Anterior cingulate cortex (tissue), 58 donors: ENCODE data around the gene MATCAP1.

ENCODE experiments used
- DNase-seq, 58 donors: peaks; one replicate each; lab custom pipeline; 2025; lab: John Stamatoyannopoulos, UW

The MATCAP1 gene

GRCh38 chr16:67208154-67208896, 24.6 kb upstream of the MATCAP1 start:
- DNase-seq = no peak

- DNase-seq = no peak
Measured at GRCh38 chr16:67207249-67208091, 23.7 kb upstream of the MATCAP1 start.

- DNase-seq = no peak
Measured at GRCh38 chr16:67206838-67207248, 23.1 kb upstream of the MATCAP1 start.

- no peak for DNase-seq
Measured at GRCh38 chr16:67206129-67206837, 22.5 kb upstream of the MATCAP1 start.

- DNase-seq = no peak
Measured at GRCh38 chr16:67204076-67204475, 20.3 kb upstream of the MATCAP1 start.

- no peak for DNase-seq
Measured at GRCh38 chr16:67202956-67203493, 19.3 kb upstream of the MATCAP1 start.

- no peak for DNase-seq
Measured at GRCh38 chr16:67202426-67202825, 18.7 kb upstream of the MATCAP1 start.

GRCh38 chr16:67201411-67202345, 17.9 kb upstream of the MATCAP1 start:
- DNase-seq = no peak

GRCh38 chr16:67200491-67200890, 16.7 kb upstream of the MATCAP1 start:
- DNase-seq = no peak

GRCh38 chr16:67199808-67200198, 16.0 kb upstream of the MATCAP1 start:
- no peak for DNase-seq

- DNase-seq = no peak
Measured at GRCh38 chr16:67199011-67199807, 15.4 kb upstream of the MATCAP1 start, which contains the start of gene ELMO3. Gene ELMO3, plus strand, starts transcription at chr16:67199131. Its CDS starts 196 bp downstream, at chr16:67199327.

GRCh38 chr16:67198238-67198734, 14.5 kb upstream of the MATCAP1 start:
- peak in 47 of 58 donors; percentile 16 to 79 (median 46) for DNase-seq

GRCh38 chr16:67197704-67198103, 13.9 kb upstream of the MATCAP1 start:
- DNase-seq = no peak

GRCh38 chr16:67196881-67197280, 13.1 kb upstream of the MATCAP1 start:
- no peak for DNase-seq

GRCh38 chr16:67195676-67196075, 11.9 kb upstream of the MATCAP1 start:
- DNase-seq = no peak

GRCh38 chr16:67194260-67194659, 10.5 kb upstream of the MATCAP1 start:
- DNase-seq = no peak

- DNase-seq = no peak
Measured at GRCh38 chr16:67193536-67193935, 9.8 kb upstream of the MATCAP1 start.

- DNase-seq = no peak
Measured at GRCh38 chr16:67192781-67193361, 9.1 kb upstream of the MATCAP1 start.
